Activated CD4-positive, alpha-beta T cell treated with anti-CD3 and anti-CD28 coated beads for 36 hours (primary cell): ENCODE results near the gene EML3. TPM values are rescaled to one million over a fixed set of nuclear protein-coding genes. Genes with fewer than 3 reads are reported as not detected.
A peak's percentile ranks its signal among the peaks of the same experiment; 100 is the strongest.
"Not testable (repeated sequence)": the region's sequence is repeated elsewhere in the genome, so short reads cannot be mapped to it uniquely, and the experiment has no call there.

Source experiments
- ATAC-seq: fragments of 200-7000 bp; cut with Tn5 transposase; one replicate; pipeline ENCODE4 v1.10.0; 2021; ENCODE audit warnings: mild to moderate bottlenecking, moderate library complexity
- CTCF ChIA-PET: fragments of 350-600 bp; sonication (Branson Sonifier 250); formaldehyde crosslinking; loops from one replicate; lab custom pipeline; 2021; ENCODE audit warnings: antibody characterized with exemption; lab: Charles Lee
- POLR2A ChIA-PET: fragments of 350-600 bp; sonication (Branson Sonifier 250); formaldehyde crosslinking; loops from one replicate; lab custom pipeline; 2021; ENCODE audit warnings: antibody characterized with exemption, inconsistent platforms; lab: Charles Lee
- DNase-seq: peaks from one replicate; pipeline ENCODE4 v3.0.0-alpha.2; 2020
- H3K27ac Mint-ChIP-seq: one replicate; pipeline ENCODE4 v1.8.0; 2021; ENCODE audit warnings: mixed read lengths
- H3K27me3 Mint-ChIP-seq: one replicate; pipeline ENCODE4 v1.8.0; 2021; ENCODE audit warnings: mixed read lengths
- H3K36me3 Mint-ChIP-seq: one replicate; pipeline ENCODE4 v1.8.0; 2021; ENCODE audit warnings: low read depth, mixed read lengths
- H3K4me1 Mint-ChIP-seq: one replicate; pipeline ENCODE4 v1.8.0; 2021; ENCODE audit warnings: mixed read lengths
- H3K4me3 Mint-ChIP-seq: one replicate; pipeline ENCODE4 v1.8.0; 2021; ENCODE audit warnings: mild to moderate bottlenecking, moderate library complexity, mixed read lengths
- H3K9me3 Mint-ChIP-seq: one replicate; pipeline ENCODE4 v1.8.0; 2021; ENCODE audit warnings: low read depth, mixed read lengths
- intact Hi-C, 2 experiments: fragments of 100-400 bp; cut with DNase I in 1 of 2; cut with micrococcal nuclease in 1 of 2; formaldehyde crosslinking; loops; one replicate each; pipeline versions ENCODE4 v1.14.2 to v1.15.1; 2022 to 2024; cut with DNase I, micrococcal nuclease
- total RNA-seq, 2 experiments: library from RNA; stranded (reverse); gene quantifications; one replicate each; pipeline ENCODE4 v1.2.3, GENCODE V29; 2021

EML3 gene
- total RNA-seq, 2 experiments from 2014 or later = 101 to 112 TPM

GRCh38 chr11:62561677-62562230 lies 50.8 kb downstream of the EML3 start:
- H3K27me3 Mint-ChIP-seq, H3K4me3 Mint-ChIP-seq, H3K9me3 Mint-ChIP-seq, DNase-seq, ATAC-seq, intact Hi-C loops: not testable (repeated sequence)
- Mint-ChIP-seq H3K27ac (peak overlapping the region; percentile 49), H3K4me1 (peaks cover 70% of the 10 kb centered on the region), H3K36me3 (peaks cover 63% of the 10 kb centered on the region)
- ChIA-PET POLR2A (interaction anchor here (1.3 kb wide), 1 partner anchor 137 kb away, joined by 5 read pairs; no protein-coding TSS in a partner anchor), CTCF (interaction anchor here (1.0 to 5.2 kb wide), 8 partner anchors 8 to 172 kb away, joined by 3 to 56 read pairs (median 6); no protein-coding TSS in a partner anchor)

GRCh38 chr11:62560566-62561103 lies 51.9 kb downstream of the EML3 start:
- Mint-ChIP-seq H3K4me3 (no peak overlapping the region), H3K4me1 (peaks cover 70% of the 10 kb centered on the region), H3K27ac (peak overlapping the region; percentile 85), H3K36me3 (peaks cover 53% of the 10 kb centered on the region), H3K9me3 (no peaks in the 10 kb centered on the region), H3K27me3 (no peaks in the 10 kb centered on the region)
- DNase-seq (peak; percentile 88), ATAC-seq (peak; percentile 18)
- ChIA-PET POLR2A (interaction anchor here (0.6 to 1.5 kb wide), 5 partner anchors 9 to 167 kb away, joined by 3 to 5 read pairs (median 4); partner anchors contain the start of genes EEF1G and HNRNPUL2), CTCF (interaction anchor here (0.7 to 5.2 kb wide), 12 partner anchors 9 to 171 kb away, joined by 3 to 56 read pairs (median 5); partner anchors contain the start of gene EEF1G)
- intact Hi-C loops = loop anchor here (1.0 kb wide), 3 partner anchors 18 to 136 kb away; no protein-coding TSS in a partner anchor

- not testable (repeated sequence) for DNase-seq, H3K9me3 Mint-ChIP-seq, H3K27me3 Mint-ChIP-seq, ATAC-seq, H3K4me3 Mint-ChIP-seq
- CTCF ChIA-PET = interaction anchor here (0.6 to 5.2 kb wide), 11 partner anchors 8 to 165 kb away, joined by 3 to 56 read pairs (median 4); partner anchors contain the start of gene EEF1G
- Mint-ChIP-seq H3K4me1 (peaks cover 77% of the 10 kb centered on the region), H3K36me3 (peaks cover 50% of the 10 kb centered on the region), H3K27ac (peak overlapping the region; percentile 85)
- intact Hi-C loops = loop anchor here (1.0 to 10.0 kb wide), 7 partner anchors 17 to 1575 kb away; partner anchors contain the start of genes EML3 (in 1 of the 2) and ROM1 (in 1 of the 2)
- POLR2A ChIA-PET = interaction anchor here (1.0 kb wide), 2 partner anchors 8 to 295 kb away, joined by 3 to 4 read pairs; no protein-coding TSS in a partner anchor
These were observed 52.9 kb downstream of the EML3 start for GRCh38 chr11:62559626-62560025.

- H3K27me3 Mint-ChIP-seq = no peaks in the 10 kb centered on the region
- CTCF ChIA-PET = interaction anchor here (0.6 to 5.2 kb wide), 9 partner anchors 8 to 136 kb away, joined by 3 to 56 read pairs (median 4); partner anchors contain the start of gene EEF1G
- intact Hi-C loops = loop anchor here (5.0 to 10.0 kb wide), 4 partner anchors 53 to 1574 kb away; partner anchors contain the start of genes EML3 (in 1 of the 2) and ROM1 (in 1 of the 2)
- H3K9me3 Mint-ChIP-seq = no peaks in the 10 kb centered on the region
- peak overlapping the region; percentile 85 for H3K27ac Mint-ChIP-seq
- peaks cover 54% of the 10 kb centered on the region for H3K36me3 Mint-ChIP-seq
- no peak for DNase-seq
- POLR2A ChIA-PET = interaction anchor here (0.6 to 1.0 kb wide), 6 partner anchors 9 to 1569 kb away, joined by 3 to 6 read pairs (median 4); no protein-coding TSS in a partner anchor
- H3K4me3 Mint-ChIP-seq = no peak overlapping the region
- peaks cover 82% of the 10 kb centered on the region for H3K4me1 Mint-ChIP-seq
- ATAC-seq = no peak
These were observed 53.4 kb downstream of the EML3 start for GRCh38 chr11:62559204-62559603.

DNA sequence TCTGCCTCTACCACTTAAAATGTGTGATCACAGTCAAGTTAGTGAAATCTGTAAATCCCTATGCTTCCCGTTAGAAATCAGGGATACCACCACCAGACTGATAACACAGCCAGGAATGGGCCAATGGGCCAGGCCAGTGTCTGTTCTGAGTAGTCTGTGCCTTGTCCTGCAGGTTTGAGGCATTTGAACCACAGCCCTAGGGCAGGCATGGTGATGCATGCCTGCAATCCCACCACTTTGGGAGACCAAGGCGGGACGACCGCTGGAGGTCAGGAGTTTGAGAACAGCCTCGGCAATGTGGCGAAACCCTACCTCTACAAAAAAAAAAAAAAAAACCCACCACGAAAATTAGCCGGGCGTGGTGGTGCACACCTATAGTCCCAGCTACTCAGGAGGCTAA lies 53.9 kb downstream of the EML3 start:
- ATAC-seq = no peak
- H3K27ac Mint-ChIP-seq = peak overlapping the region; percentile 85
- intact Hi-C loops = loop anchor here (5.0 to 10.0 kb wide), 4 partner anchors 54 to 1574 kb away; partner anchors contain the start of genes EML3 (in 1 of the 2) and ROM1 (in 1 of the 2)
- H3K36me3 Mint-ChIP-seq = peaks cover 54% of the 10 kb centered on the region
- H3K9me3 Mint-ChIP-seq = no peaks in the 10 kb centered on the region
- H3K4me1 Mint-ChIP-seq = peaks cover 84% of the 10 kb centered on the region
- H3K27me3 Mint-ChIP-seq = no peaks in the 10 kb centered on the region
- H3K4me3 Mint-ChIP-seq = no peak overlapping the region
- DNase-seq = no peak
- ChIA-PET POLR2A (interaction anchor here (0.6 to 2.3 kb wide), 8 partner anchors 9 to 1569 kb away, joined by 3 to 16 read pairs (median 4); partner anchors contain the start of genes LBHD1 and UQCC3), CTCF (interaction anchor here (0.6 to 5.2 kb wide), 9 partner anchors 9 to 135 kb away, joined by 3 to 56 read pairs (median 4); no protein-coding TSS in a partner anchor)

DNA sequence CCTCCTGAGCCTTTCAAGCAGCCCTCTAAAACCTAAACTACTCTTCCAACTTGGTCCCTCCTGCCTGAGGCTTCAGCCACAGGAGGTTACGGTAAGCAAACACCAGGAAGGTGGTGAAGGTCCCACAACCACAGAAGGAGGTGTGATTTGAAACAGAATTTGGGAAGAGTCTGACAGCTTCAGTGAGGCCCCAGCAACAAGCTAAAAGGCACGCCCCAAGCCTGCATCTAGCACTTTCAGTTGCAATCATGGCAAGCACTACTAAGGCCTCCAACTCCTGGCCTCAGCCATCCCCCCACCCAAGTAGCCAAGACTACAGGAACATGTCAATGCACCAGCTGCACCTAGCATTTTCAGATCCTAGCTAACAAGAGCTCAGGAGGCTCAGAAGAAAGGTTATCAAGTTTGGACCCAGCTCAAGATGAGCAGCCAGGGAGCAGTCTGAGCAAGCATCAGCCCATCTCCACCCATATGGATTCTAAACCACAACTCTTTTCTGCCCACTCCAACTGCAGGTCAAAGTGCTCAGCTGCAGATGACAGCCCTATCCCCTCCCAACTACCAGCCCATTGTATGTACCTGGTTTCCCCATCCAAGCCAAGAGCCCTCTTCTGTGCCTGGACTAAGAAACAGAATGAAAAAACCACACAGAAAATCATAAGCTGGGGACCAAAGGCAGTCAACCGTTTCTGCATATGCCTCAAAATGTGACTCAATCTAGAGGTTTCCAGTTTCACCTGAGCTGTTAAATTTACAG lies 55.5 kb downstream of the EML3 start:
- peak overlapping the region; percentile 54 for H3K4me3 Mint-ChIP-seq
- CTCF ChIA-PET = interaction anchor here (0.6 to 5.2 kb wide), 18 partner anchors 9 to 221 kb away, joined by 3 to 56 read pairs (median 4); partner anchors contain the start of genes AHNAK and TUT1
- intact Hi-C loops = loop anchor here (1.0 to 10.0 kb wide), 11 partner anchors 14 to 1572 kb away; partner anchors contain the start of genes EEF1G (in 2 of the 2), EML3 (in 1 of the 2) and ROM1 (in 1 of the 2)
- H3K36me3 Mint-ChIP-seq = peaks cover 53% of the 10 kb centered on the region
- peak overlapping the region; percentile 92 for H3K27ac Mint-ChIP-seq
- H3K27me3 Mint-ChIP-seq = no peaks in the 10 kb centered on the region
- DNase-seq (peak; percentile 84), ATAC-seq (peak; percentile 46)
- H3K4me1 Mint-ChIP-seq = peaks cover 96% of the 10 kb centered on the region
- POLR2A ChIA-PET = interaction anchor here (0.7 to 2.3 kb wide), 14 partner anchors 9 to 299 kb away, joined by 3 to 16 read pairs (median 7); partner anchors contain the start of genes AHNAK, C11orf98, CSKMT and EEF1G
- no peaks in the 10 kb centered on the region for H3K9me3 Mint-ChIP-seq

DNA sequence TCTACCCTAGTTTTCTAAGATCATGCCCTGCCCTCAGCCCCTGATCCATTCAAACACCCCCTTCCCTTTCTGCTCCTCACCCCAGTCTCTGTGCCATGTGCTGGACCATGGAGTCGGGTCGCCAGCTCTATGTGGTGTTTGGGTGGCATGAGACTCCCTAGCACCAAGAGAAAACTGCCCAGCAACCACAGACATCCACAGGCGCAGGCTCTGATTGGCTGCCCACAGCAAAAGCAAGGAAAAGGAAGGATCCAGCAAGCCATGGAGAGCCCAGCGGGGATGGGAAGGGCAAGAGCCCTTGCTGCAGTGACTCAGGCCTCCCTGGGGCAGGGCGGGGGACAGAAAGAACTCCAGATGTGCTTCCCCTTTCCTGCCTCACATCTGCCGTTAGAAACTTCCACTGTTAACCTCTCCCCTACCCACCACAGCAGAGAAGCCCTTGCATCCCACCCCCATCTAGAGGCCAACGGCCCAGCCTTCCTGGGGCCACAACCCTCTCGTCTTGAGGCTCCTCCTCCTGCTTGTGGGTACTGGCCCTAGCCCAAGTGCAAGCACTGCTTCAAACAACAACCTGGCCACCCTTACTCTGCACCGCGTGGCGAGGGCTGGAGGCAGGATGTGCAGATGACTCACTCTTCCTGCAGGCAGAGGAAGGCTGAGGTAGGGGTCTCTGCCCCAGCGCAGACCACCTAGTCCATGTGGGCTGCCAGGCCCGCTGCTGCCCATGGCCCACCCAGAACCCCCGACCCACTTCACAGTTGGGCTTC lies 56.3 kb downstream of the EML3 start:
- DNase-seq (peak; percentile 92), ATAC-seq (peak; percentile 65)
- ChIA-PET POLR2A (interaction anchor here (0.6 to 2.5 kb wide), 14 partner anchors 8 to 299 kb away, joined by 3 to 16 read pairs (median 7); partner anchors contain the start of genes AHNAK, C11orf98, CSKMT and EEF1G), CTCF (interaction anchor here (0.6 to 7.4 kb wide), 22 partner anchors 8 to 197 kb away, joined by 3 to 56 read pairs (median 6); partner anchors contain the start of genes AHNAK and TUT1)
- peaks cover 48% of the 10 kb centered on the region for H3K36me3 Mint-ChIP-seq
- peaks cover 98% of the 10 kb centered on the region for H3K4me1 Mint-ChIP-seq
- intact Hi-C loops = loop anchor here (1.0 to 10.0 kb wide), 10 partner anchors 13 to 1571 kb away; partner anchors contain the start of genes EEF1G (in 2 of the 2), EML3 (in 1 of the 2) and ROM1 (in 1 of the 2)
- no peaks in the 10 kb centered on the region for H3K9me3 Mint-ChIP-seq
- H3K4me3 Mint-ChIP-seq = peak overlapping the region; percentile 54
- no peaks in the 10 kb centered on the region for H3K27me3 Mint-ChIP-seq
- peak overlapping the region; percentile 92 for H3K27ac Mint-ChIP-seq

GRCh38 chr11:62555464-62556107 lies 57.0 kb downstream of the EML3 start:
- H3K4me1 Mint-ChIP-seq = peaks cover 98% of the 10 kb centered on the region
- H3K27ac Mint-ChIP-seq = peak overlapping the region; percentile 92
- ATAC-seq = peak; percentile 10
- no peaks in the 10 kb centered on the region for H3K9me3 Mint-ChIP-seq
- H3K4me3 Mint-ChIP-seq = peak overlapping the region; percentile 54
- intact Hi-C loops = loop anchor here (1.0 to 10.0 kb wide), 10 partner anchors 12 to 1571 kb away; partner anchors contain the start of genes EEF1G (in 2 of the 2), EML3 (in 1 of the 2) and ROM1 (in 1 of the 2)
- H3K36me3 Mint-ChIP-seq = peaks cover 41% of the 10 kb centered on the region
- POLR2A ChIA-PET = interaction anchor here (0.6 to 2.5 kb wide), 7 partner anchors 12 to 286 kb away, joined by 3 to 12 read pairs (median 4); partner anchors contain the start of genes C11orf98, CSKMT, EEF1G and HNRNPUL2
- CTCF ChIA-PET = interaction anchor here (0.6 to 7.4 kb wide), 10 partner anchors 9 to 131 kb away, joined by 3 to 42 read pairs (median 4); partner anchors contain the start of genes AHNAK and TUT1
- H3K27me3 Mint-ChIP-seq = no peaks in the 10 kb centered on the region
- peak; percentile 67 for DNase-seq
